ENCODE results near the gene SMG9. TPM values are rescaled to one million over a fixed set of nuclear protein-coding genes. Genes with fewer than 3 reads are reported as not detected.

The SMG9 gene
- total and polyA plus RNA-seq, 8 donors, result 6.6 to 23.0 (median 13.1) TPM

- intact Hi-C loops (cut with DNase I), result loop anchor here in 2 of 3 donors (5.0 kb wide), 2 partner anchors 36 to 41 kb away; no protein-coding TSS in a partner anchor
These were observed 28.9 kb upstream of the SMG9 start for GRCh38 chr19:43783636-43784035.

GRCh38 chr19:43782689-43783231 lies 28.0 kb upstream of the SMG9 start:
- ATAC-seq (peak in 1 of 4 donors; percentile 8), FAIRE-seq (no peak), DNase-seq (no peak)
- Histone ChIP-seq H3K36me3 (no peaks in the 10 kb centered on the region), H3K27ac (no peak overlapping the region), H3K9me3 (no peaks in the 10 kb centered on the region), H3K27me3 (no peaks in the 10 kb centered on the region), H3K4me1 (no peaks in the 10 kb centered on the region), H3K4me3 (no peak overlapping the region)
- intact Hi-C loops (cut with DNase I), result loop anchor here in 2 of 3 donors (5.0 kb wide), 2 partner anchors 35 to 40 kb away; no protein-coding TSS in a partner anchor
- TF ChIP-seq CTCF (IDR thresholded peaks at IDR 0.05), result no peak
- WGBS, 2 donors, result 54 to 72% methylated on average over 24 of the region's 24 CpGs

More at GRCh38 chr19:43783636-43784035, 28.9 kb upstream of the SMG9 start:
- Histone ChIP-seq H3K27me3 (no peaks in the 10 kb centered on the region), H3K36me3 (no peaks in the 10 kb centered on the region), H3K9me3 (no peaks in the 10 kb centered on the region), H3K4me1 (no peaks in the 10 kb centered on the region), H3K4me3 (no peak overlapping the region), H3K27ac (no peak overlapping the region)
- DNase-seq (no peak), ATAC-seq (no peak), FAIRE-seq (no peak)
- 60 to 76% methylated on average over 8 of the region's 8 CpGs for WGBS, 2 donors
- no peak for TF ChIP-seq CTCF (IDR thresholded peaks at IDR 0.05)

- Histone ChIP-seq H3K4me1 (no peaks in the 10 kb centered on the region), H3K36me3 (no peaks in the 10 kb centered on the region), H3K9me3 (no peaks in the 10 kb centered on the region), H3K4me3 (no peak overlapping the region), H3K27me3 (no peaks in the 10 kb centered on the region), H3K27ac (no peak overlapping the region)
- no peak for DNase-seq
- no peak for TF ChIP-seq CTCF (IDR thresholded peaks at IDR 0.05)
- intact Hi-C loops (cut with DNase I), result loop anchor here in 2 of 3 donors (5.0 kb wide), 2 partner anchors 35 to 40 kb away; no protein-coding TSS in a partner anchor
- no peak for ATAC-seq
- no peak for FAIRE-seq
- WGBS, 2 donors, result 44 to 54% methylated on average over 8 of the region's 8 CpGs
These were observed 27.5 kb upstream of the SMG9 start for GRCh38 chr19:43782311-43782660.

GRCh38 chr19:43781630-43782310 lies 27.0 kb upstream of the SMG9 start:
- no peak for TF ChIP-seq CTCF (IDR thresholded peaks at IDR 0.05)
- no peak for ATAC-seq
- Histone ChIP-seq H3K4me3 (no peak overlapping the region), H3K36me3 (no peaks in the 10 kb centered on the region), H3K9me3 (no peaks in the 10 kb centered on the region), H3K27ac (no peak overlapping the region), H3K27me3 (no peaks in the 10 kb centered on the region), H3K4me1 (no peaks in the 10 kb centered on the region)
- intact Hi-C loops (cut with DNase I), result loop anchor here in 2 of 3 donors (5.0 kb wide), 2 partner anchors 34 to 39 kb away; no protein-coding TSS in a partner anchor
- WGBS, 2 donors, result 63 to 80% methylated on average over 14 of the region's 14 CpGs
- FAIRE-seq, result no peak
- no peak for DNase-seq

All from pancreas (tissue), 10 donors.